Psoas muscle (tissue), 8 donors: ENCODE measurements around the gene SCUBE1. TPM values are rescaled to one million over a fixed set of nuclear protein-coding genes. Genes with fewer than 3 reads are reported as not detected.

Experiments
- ATAC-seq, 4 donors: fragments of 200-7000 bp; cut with Tn5 transposase; one replicate each; pipeline ENCODE4 v1.9.1; 2020; ENCODE audit warnings: moderate library complexity in 3 of 4, mild to moderate bottlenecking in 2 of 4
- DNase-seq, 2 donors: peaks; one replicate each; pipeline ENCODE4 v3.0.0-alpha.2; 2020
- H3K27ac ChIP-seq: fragments of 200-600 bp; one replicate; pipeline ENCODE4 v1.8.0; 2022
- H3K27me3 ChIP-seq, 3 donors: fragments of 200-600 bp in 1 of 3; one replicate each; pipeline versions ENCODE4 v1.6.1 to v1.8.0; 2013 to 2022; ENCODE audit warnings: low read length in 2 of 3, mild to moderate bottlenecking in 2 of 3, moderate library complexity in 1 of 3; ENCODE audit not compliant: insufficient read depth in 3 of 3
- H3K36me3 ChIP-seq, 2 donors: fragments of 200-600 bp in 1 of 2; one replicate each; pipeline versions ENCODE4 v1.6.1 to v1.8.0; 2013 to 2022; ENCODE audit warnings: low read depth in 1 of 2, mild to moderate bottlenecking in 1 of 2, moderate library complexity in 1 of 2; ENCODE audit not compliant: insufficient read depth in 1 of 2
- H3K4me1 ChIP-seq: fragments of 200-600 bp; one replicate; pipeline ENCODE4 v1.8.0; 2022
- H3K4me3 ChIP-seq: fragments of 200-600 bp; one replicate; pipeline ENCODE4 v1.8.0; 2022; ENCODE audit warnings: mild to moderate bottlenecking
- H3K9me3 ChIP-seq: fragments of 200-600 bp; one replicate; pipeline ENCODE4 v1.8.0; 2022
- WGBS, 3 donors: extraction: QIAGEN DNeasy Blood & Tissue Kit; methylation state at CpG; one replicate each; pipeline versions ENCODE4 v1.1.6 to v1.1.7; 2013; 5-methylcytosine and 5-hydroxymethylcytosine counted together
- intact Hi-C, 2 donors: fragments of 100-400 bp; cut with DNase I; formaldehyde crosslinking; loops; one replicate each; pipeline versions ENCODE4 v1.11.0 to v1.14.2; 2022
- polyA plus RNA-seq, 3 donors: library from polyadenylated mRNA; stranded (reverse); fragments of 200-250 nt; gene quantifications; one replicate each; pipeline ENCODE4 v1.2.3, GENCODE V29; 2013
- total RNA-seq, 4 donors: library from RNA; stranded (reverse); fragmentation: NEBNext Ultra II Directional in 2 of 4; extraction: Animal tissue kit (Norgen Biotek cat#: 25700) in 2 of 4; gene quantifications; one replicate each; pipeline versions ENCODE4 v1.2.1 to v1.2.4, GENCODE V29; 2021 to 2023
- TF ChIP-seq, protein P1 (sequence below): fragments of 200-600 bp; IDR thresholded peaks from one replicate; pipeline ENCODE4 v1.8.0; 2022; ENCODE audit warnings: antibody characterized with exemption
- donor health status: healthy with polysubstance abuse.
- donor health status: DM: no; HTN: no; CAD: no; lungs with moderate emphysema.
- donor health status: Bipolar disorder and iron deficiency.
- donor health status: healthy.
- donor health status: DM: yes; HTN: yes; CAD: no.
- donor health status: DM: no; HTN: no; CAD: no.
- donor health status: DM: no; HTN: no; CAD: no.
- donor health status: DM: yes; HTN: yes; CAD: no.

The SCUBE1 gene
- total and polyA plus RNA-seq, 7 donors: 0.04 to 0.19 (median 0.08) TPM

DNA sequence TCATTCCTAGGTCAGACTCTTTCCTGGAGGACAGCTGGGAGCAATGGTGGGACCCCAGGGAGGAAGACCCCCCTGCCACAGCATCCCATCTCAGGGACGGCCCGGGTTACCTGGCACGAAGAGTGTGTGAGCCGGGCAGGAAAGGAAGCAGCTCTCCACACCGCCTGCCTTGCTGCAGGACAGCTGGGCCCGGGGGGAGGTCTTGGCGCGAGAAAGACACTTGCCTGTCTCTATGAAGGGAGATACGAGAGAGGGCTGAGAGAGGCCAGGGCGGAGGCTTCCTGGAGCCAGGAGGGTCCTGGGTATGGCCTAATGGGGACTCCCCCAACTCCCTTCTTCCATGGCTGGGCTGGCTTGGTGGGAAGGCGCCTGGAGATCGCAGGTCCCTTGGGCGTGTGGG, 120.2 kb downstream of the SCUBE1 start:
- WGBS, 3 donors: 63 to 69% (median 66%) methylated on average over 13 of the region's 13 CpGs
- TF ChIP-seq, protein P1, sequence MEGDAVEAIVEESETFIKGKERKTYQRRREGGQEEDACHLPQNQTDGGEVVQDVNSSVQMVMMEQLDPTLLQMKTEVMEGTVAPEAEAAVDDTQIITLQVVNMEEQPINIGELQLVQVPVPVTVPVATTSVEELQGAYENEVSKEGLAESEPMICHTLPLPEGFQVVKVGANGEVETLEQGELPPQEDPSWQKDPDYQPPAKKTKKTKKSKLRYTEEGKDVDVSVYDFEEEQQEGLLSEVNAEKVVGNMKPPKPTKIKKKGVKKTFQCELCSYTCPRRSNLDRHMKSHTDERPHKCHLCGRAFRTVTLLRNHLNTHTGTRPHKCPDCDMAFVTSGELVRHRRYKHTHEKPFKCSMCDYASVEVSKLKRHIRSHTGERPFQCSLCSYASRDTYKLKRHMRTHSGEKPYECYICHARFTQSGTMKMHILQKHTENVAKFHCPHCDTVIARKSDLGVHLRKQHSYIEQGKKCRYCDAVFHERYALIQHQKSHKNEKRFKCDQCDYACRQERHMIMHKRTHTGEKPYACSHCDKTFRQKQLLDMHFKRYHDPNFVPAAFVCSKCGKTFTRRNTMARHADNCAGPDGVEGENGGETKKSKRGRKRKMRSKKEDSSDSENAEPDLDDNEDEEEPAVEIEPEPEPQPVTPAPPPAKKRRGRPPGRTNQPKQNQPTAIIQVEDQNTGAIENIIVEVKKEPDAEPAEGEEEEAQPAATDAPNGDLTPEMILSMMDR: no peak
- Histone ChIP-seq H3K4me3 (no peak overlapping the region), H3K27ac (no peak overlapping the region), H3K27me3 (peaks cover 0 to 8% (median 4%) of the 10 kb centered on the region in 3 donors), H3K36me3 (no peaks in the 10 kb centered on the region), H3K4me1 (no peaks in the 10 kb centered on the region), H3K9me3 (no peaks in the 10 kb centered on the region)
- ATAC-seq (no peak), DNase-seq (no peak)
- intact Hi-C loops: no loop called here

DNA sequence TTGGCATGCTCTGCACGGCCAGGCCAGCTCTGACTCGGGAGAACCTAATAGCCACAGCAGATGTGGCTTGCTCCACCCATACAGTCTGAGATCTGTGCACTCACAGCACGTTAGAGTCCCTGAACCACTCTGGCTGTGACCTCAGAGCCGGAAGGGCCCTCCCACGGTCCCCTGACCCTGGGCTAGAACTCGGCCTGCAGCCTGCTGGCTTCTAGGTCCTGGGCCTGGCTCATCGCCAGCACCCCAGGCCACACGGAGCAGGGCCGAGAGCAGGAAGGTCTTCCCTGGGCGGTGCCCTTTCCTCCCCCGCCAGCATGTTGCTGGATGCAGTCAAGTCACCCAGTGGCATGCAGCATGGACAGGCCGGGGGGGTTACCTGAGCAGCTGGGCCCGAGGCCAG, 120.9 kb downstream of the SCUBE1 start:
- Histone ChIP-seq H3K27me3 (peaks cover 0 to 11% (median 2%) of the 10 kb centered on the region in 3 donors), H3K36me3 (no peaks in the 10 kb centered on the region), H3K27ac (no peak overlapping the region), H3K9me3 (no peaks in the 10 kb centered on the region), H3K4me3 (no peak overlapping the region), H3K4me1 (no peaks in the 10 kb centered on the region)
- 24 to 39% (median 31%) methylated on average over 12 to 13 of the region's 13 CpGs for WGBS, 3 donors
- DNase-seq (peak; percentile 61 to 76), ATAC-seq (peak in 3 of 4 donors; percentile 46 to 73 (median 61))
- TF ChIP-seq, protein P1: no peak
- intact Hi-C loops: no loop called here

DNA sequence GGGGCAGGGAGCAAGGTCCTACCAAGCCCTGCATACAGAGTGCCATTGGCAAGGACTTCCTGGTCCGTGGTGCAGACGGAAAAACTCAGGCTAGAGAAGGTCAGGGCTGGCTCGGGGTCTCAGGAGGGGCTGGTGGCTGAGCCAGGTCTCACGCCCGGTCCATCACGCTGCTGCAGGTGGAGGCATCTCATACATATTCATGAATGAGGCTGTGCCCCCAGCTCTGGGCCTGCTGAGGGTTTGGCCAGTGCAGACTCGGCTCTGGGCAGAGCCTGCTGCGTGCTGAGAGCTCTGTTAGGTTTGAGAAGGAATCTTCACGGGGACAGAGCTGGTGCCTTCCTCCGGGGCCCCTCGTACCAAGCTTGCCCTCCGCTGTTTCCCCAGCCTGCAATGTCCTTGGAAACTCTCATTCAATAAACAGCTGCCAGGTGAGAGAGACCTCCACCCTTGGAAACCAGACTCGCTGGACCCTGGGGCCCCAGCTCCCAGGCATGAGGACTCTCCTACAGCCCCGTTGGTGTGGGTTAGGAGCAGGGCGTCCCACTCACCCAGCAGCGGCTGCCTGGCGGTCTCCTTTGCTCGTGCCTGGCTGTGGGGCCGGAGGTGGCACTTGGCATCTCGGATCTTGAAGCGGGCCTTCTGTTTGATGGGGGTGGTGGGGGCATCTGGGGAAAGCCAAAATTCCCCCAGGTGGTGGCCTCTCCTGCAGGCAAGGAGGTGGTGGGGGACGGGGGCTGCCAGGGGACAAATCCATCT, 122.4 kb downstream of the SCUBE1 start:
- DNase-seq (no peak), ATAC-seq (no peak)
- H3K4me1 ChIP-seq: no peaks in the 10 kb centered on the region
- no peaks in the 10 kb centered on the region for H3K9me3 ChIP-seq
- peaks cover 0 to 14% (median 0%) of the 10 kb centered on the region in 3 donors for H3K27me3 ChIP-seq
- H3K4me3 ChIP-seq: no peak overlapping the region
- H3K36me3 ChIP-seq: no peaks in the 10 kb centered on the region
- H3K27ac ChIP-seq: no peak overlapping the region
- 85 to 89% (median 86%) methylated on average over 22 of the region's 22 CpGs for WGBS, 3 donors
- intact Hi-C loops: no loop called here
- TF ChIP-seq, protein P1: no peak

DNA sequence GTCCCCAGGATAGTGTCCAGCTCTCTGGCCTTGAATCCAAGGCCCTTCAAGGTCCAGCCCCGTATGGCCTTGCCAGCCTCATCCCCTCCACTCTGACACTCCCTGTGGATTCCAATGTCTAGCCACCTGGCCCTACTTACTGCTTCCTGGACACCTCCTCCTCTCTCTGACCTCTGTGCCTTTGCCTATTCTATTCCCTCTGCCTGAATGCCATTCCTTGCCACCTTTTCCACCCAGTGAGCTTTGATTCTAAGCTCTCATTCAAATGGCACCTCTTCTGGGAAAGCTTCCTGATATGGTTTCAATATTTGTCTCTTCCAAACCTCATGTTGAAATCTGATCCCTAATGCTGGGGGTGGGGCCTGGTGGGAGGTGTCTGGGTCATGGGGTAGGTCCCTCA, 124.4 kb downstream of the SCUBE1 start:
- no peak for ATAC-seq
- no peaks in the 10 kb centered on the region for H3K36me3 ChIP-seq
- TF ChIP-seq, protein P1: no peak

More for the DNA sequence above, 124.4 kb downstream of the SCUBE1 start:
- no peak overlapping the region for H3K4me3 ChIP-seq
- no peaks in the 10 kb centered on the region for H3K4me1 ChIP-seq
- WGBS, 3 donors: 59 to 80% (median 60%) methylated on average over 1 of the region's 1 CpG
- intact Hi-C loops: no loop called here
- no peaks in the 10 kb centered on the region for H3K9me3 ChIP-seq
- peaks cover 0 to 20% (median 0%) of the 10 kb centered on the region in 3 donors for H3K27me3 ChIP-seq
- DNase-seq: no peak
- no peak overlapping the region for H3K27ac ChIP-seq
